GM21447 (cell line): ENCODE data around the gene GTF2B.
A peak's percentile ranks its signal among the peaks of the same experiment; 100 is the strongest.
"Not testable (repeated sequence)": the region's sequence is repeated elsewhere in the genome, so short reads cannot be mapped to it uniquely, and the experiment has no call there.

Experiments used
- ATAC-seq: cut with Tn5 transposase; IDR thresholded peaks from one replicate; pipeline ENCODE4 v1.9.1; 2021; ENCODE audit not compliant: unreplicated experiment

Gene GTF2B

GRCh38 chr1:88891318-88891950 is at the start of gene GTF2B:
TSS of gene GTF2B (minus strand) at chr1:88891567. CDS start at chr1:88891499, 68 bp downstream.
- ATAC-seq = peak; percentile 93

- not testable (repeated sequence) for ATAC-seq
Observed at GRCh38 chr1:88938528-88938927, 47.2 kb upstream of the GTF2B start.

- no peak for ATAC-seq
Observed at GRCh38 chr1:88936760-88937342, 45.5 kb upstream of the GTF2B start.

- ATAC-seq = no peak
Observed at GRCh38 chr1:88936223-88936523, 44.8 kb upstream of the GTF2B start.

GRCh38 chr1:88935522-88936222 is 44.3 kb upstream of the GTF2B start:
- no peak for ATAC-seq

- ATAC-seq = not testable (repeated sequence)
Observed at GRCh38 chr1:88930176-88930575, 38.8 kb upstream of the GTF2B start.

GRCh38 chr1:88923224-88923623 is 31.9 kb upstream of the GTF2B start:
- no peak for ATAC-seq

GRCh38 chr1:88922214-88922613 is 30.8 kb upstream of the GTF2B start:
- no peak for ATAC-seq

GRCh38 chr1:88920845-88921244 is 29.5 kb upstream of the GTF2B start:
- no peak for ATAC-seq

- no peak for ATAC-seq
Observed at GRCh38 chr1:88917321-88918025, 26.1 kb upstream of the GTF2B start.

- ATAC-seq = no peak
Observed at GRCh38 chr1:88916883-88917282, 25.5 kb upstream of the GTF2B start.

- not testable (repeated sequence) for ATAC-seq
Observed at GRCh38 chr1:88911800-88912199, 20.4 kb upstream of the GTF2B start.

- ATAC-seq = no peak
Observed at GRCh38 chr1:88911161-88911560, 19.8 kb upstream of the GTF2B start.

- no peak for ATAC-seq
Observed at GRCh38 chr1:88910401-88910800, 19.0 kb upstream of the GTF2B start.

GRCh38 chr1:88900883-88901282 is 9.5 kb upstream of the GTF2B start:
- no peak for ATAC-seq

- ATAC-seq = no peak
Observed at GRCh38 chr1:88897070-88897730, 5.8 kb upstream of the GTF2B start.

- ATAC-seq = no peak
Observed at GRCh38 chr1:88892357-88892877, 1.1 kb upstream of the GTF2B start.

GRCh38 chr1:88891951-88892340 is 579 bp upstream of the GTF2B start:
- ATAC-seq = no peak

- peak; percentile 21 for ATAC-seq
Observed at GRCh38 chr1:88890791-88891317, 513 bp downstream of the GTF2B start.

- no peak for ATAC-seq
Observed at GRCh38 chr1:88890131-88890530, 1.2 kb downstream of the GTF2B start.

GRCh38 chr1:88888750-88889149 is 2.6 kb downstream of the GTF2B start:
- no peak for ATAC-seq
